Measurements from ENCODE around the gene FAM174A. TPM values are rescaled to one million over a fixed set of nuclear protein-coding genes. Genes with fewer than 3 reads are reported as not detected.

The FAM174A gene
- polyA plus RNA-seq, 1 of the 3 experiments (the other 2 are of a cell fraction) = 22.4 TPM

DNA sequence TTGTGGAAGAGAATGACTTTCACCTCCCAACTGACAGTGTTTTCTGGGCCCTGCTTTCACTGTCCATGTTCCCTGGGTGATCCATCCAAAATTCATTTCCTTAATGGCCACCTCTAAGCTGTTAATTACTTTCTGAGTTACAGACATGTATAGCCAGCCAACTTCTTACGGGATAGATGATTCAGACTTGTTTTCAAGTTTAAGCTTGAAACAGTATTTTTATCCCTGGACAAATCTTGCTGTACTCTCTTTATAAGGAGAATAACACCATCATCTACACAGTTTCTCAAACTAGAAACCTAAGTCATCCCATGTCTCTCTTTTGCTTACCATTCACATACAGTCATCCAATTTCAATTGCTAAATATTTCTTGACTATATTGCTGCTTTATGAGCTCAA is 6.9 kb downstream of the FAM174A start:
- Histone ChIP-seq H3K9me3 (no peaks in the 10 kb centered on the region), H3K4me1 (ENCODE audit: control insufficient read depth in 1 of 2, insufficient read depth in 2 of 2, low read depth in 1 of 2, low read length in 1 of 2) (peaks cover 0 to 6% of the 10 kb centered on the region in 2 experiments; a peak in 2 of 4 replicates), H3K36me3 (replicated peaks in 1 of 2; ENCODE audit: control insufficient read depth in 1 of 2, insufficient read depth in 2 of 2, low read length in 1 of 2) (peaks cover 2 to 3% of the 10 kb centered on the region in 2 experiments), H3K79me2 (ENCODE audit: insufficient read depth) (peaks cover 16% of the 10 kb centered on the region), H4K20me1 (ENCODE audit: insufficient read depth) (no peaks in the 10 kb centered on the region), H3K9me2 (no peaks in the 10 kb centered on the region; the same call in 1 of the 2 replicates), H2AFZ (ENCODE audit: low read depth) (no peak overlapping the region), H3K9ac (no peak overlapping the region), H3K27me3 (ENCODE audit: insufficient read depth) (no peaks in the 10 kb centered on the region), H3F3A (replicated peaks; ENCODE audit: insufficient read depth) (no peaks in the 10 kb centered on the region), H3K4me2 (no peak overlapping the region), H3K4me3 (ENCODE audit: low read depth in 2 of 2, low read length in 1 of 2) (no peak overlapping the region), H3K27ac (ENCODE audit: low read depth in 2 of 2, low read length in 1 of 2) (no peak overlapping the region)
- TF ChIP-seq MXI1 (IDR thresholded peaks at IDR 0.05; ENCODE audit: low read depth, low read length) (no peak), POLR2AphosphoS5 (IDR thresholded peaks at IDR 0.05; ENCODE audit: low read depth, low read length) (no peak), CTCF (IDR thresholded peaks at IDR 0.05) (no peak), SMC3 (IDR thresholded peaks at IDR 0.05; ENCODE audit: low read depth, low read length) (no peak), CHD2 (IDR thresholded peaks at IDR 0.05; ENCODE audit: low read length, partially characterized antibody) (no peak), GATA2 (CRISPR knock-in tag; IDR thresholded peaks at IDR 0.05) (no peak), RAD21 (IDR thresholded peaks at IDR 0.05; ENCODE audit: low read length) (no peak), JUND (IDR thresholded peaks at IDR 0.05) (no peak), ELF1 (IDR thresholded peaks at IDR 0.05) (no peak)
- TF ChIP-seq, protein P1, sequence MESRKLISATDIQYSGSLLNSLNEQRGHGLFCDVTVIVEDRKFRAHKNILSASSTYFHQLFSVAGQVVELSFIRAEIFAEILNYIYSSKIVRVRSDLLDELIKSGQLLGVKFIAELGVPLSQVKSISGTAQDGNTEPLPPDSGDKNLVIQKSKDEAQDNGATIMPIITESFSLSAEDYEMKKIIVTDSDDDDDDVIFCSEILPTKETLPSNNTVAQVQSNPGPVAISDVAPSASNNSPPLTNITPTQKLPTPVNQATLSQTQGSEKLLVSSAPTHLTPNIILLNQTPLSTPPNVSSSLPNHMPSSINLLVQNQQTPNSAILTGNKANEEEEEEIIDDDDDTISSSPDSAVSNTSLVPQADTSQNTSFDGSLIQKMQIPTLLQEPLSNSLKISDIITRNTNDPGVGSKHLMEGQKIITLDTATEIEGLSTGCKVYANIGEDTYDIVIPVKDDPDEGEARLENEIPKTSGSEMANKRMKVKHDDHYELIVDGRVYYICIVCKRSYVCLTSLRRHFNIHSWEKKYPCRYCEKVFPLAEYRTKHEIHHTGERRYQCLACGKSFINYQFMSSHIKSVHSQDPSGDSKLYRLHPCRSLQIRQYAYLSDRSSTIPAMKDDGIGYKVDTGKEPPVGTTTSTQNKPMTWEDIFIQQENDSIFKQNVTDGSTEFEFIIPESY (IDR thresholded peaks at IDR 0.05; ENCODE audit: borderline replicate concordance, low read depth) = no peak
- TF ChIP-seq, protein P2, sequence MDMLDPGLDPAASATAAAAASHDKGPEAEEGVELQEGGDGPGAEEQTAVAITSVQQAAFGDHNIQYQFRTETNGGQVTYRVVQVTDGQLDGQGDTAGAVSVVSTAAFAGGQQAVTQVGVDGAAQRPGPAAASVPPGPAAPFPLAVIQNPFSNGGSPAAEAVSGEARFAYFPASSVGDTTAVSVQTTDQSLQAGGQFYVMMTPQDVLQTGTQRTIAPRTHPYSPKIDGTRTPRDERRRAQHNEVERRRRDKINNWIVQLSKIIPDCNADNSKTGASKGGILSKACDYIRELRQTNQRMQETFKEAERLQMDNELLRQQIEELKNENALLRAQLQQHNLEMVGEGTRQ (IDR thresholded peaks at IDR 0.05; ENCODE audit: borderline replicate concordance, low read depth, low read length) = no peak
- WGBS (ENCODE audit: low lambda C conversion rate) = 94% methylated on average over 1 of the region's 1 CpG
- no peak for DNase-seq
- CTCF ChIA-PET = interaction anchor here (0.6 to 1.4 kb wide), 3 partner anchors 8 to 264 kb away, joined by 3 to 4 read pairs (median 3); no protein-coding TSS in a partner anchor
- POLR2A ChIA-PET = no interaction called here

- no peak overlapping the region for H3K27ac ChIP-seq (ENCODE audit: low read depth in 2 of 2, low read length in 1 of 2)
- WGBS (ENCODE audit: low lambda C conversion rate) = 94% methylated on average over 1 of the region's 1 CpG
Observed at GRCh38 chr5:100546001-100546400, 10.8 kb downstream of the FAM174A start.

More at GRCh38 chr5:100546001-100546400, 10.8 kb downstream of the FAM174A start:
- no peak overlapping the region for H3K4me2 ChIP-seq
- H3K9ac ChIP-seq = no peak overlapping the region
- H3F3A ChIP-seq (replicated peaks; ENCODE audit: insufficient read depth) = no peaks in the 10 kb centered on the region
- H2AFZ ChIP-seq (ENCODE audit: low read depth) = no peak overlapping the region
- no peak overlapping the region for H3K4me3 ChIP-seq (ENCODE audit: low read depth in 2 of 2, low read length in 1 of 2)
- ChIA-PET CTCF (no interaction called here), POLR2A (no interaction called here)
- peaks cover 0 to 2% of the 10 kb centered on the region in 2 experiments for H3K36me3 ChIP-seq (replicated peaks in 1 of 2; ENCODE audit: control insufficient read depth in 1 of 2, insufficient read depth in 2 of 2, low read length in 1 of 2)
- TF ChIP-seq, protein P1 (IDR thresholded peaks at IDR 0.05; ENCODE audit: borderline replicate concordance, low read depth) = no peak
- TF ChIP-seq CTCF (IDR thresholded peaks at IDR 0.05) (no peak), FOSL2 (IDR thresholded peaks at IDR 0.05; ENCODE audit: borderline replicate concordance, low read depth) (no peak), JUND (IDR thresholded peaks at IDR 0.05) (no peak), SMC3 (IDR thresholded peaks at IDR 0.05; ENCODE audit: low read depth, low read length) (no peak), NRF1 (IDR thresholded peaks at IDR 0.05; ENCODE audit: low read depth, low read length) (no peak), TAF1 (IDR thresholded peaks at IDR 0.05; ENCODE audit: borderline replicate concordance, low read depth, low read length) (no peak), RXRA (IDR thresholded peaks at IDR 0.05; ENCODE audit: borderline replicate concordance, low read depth) (no peak)
- TF ChIP-seq, protein P3, sequence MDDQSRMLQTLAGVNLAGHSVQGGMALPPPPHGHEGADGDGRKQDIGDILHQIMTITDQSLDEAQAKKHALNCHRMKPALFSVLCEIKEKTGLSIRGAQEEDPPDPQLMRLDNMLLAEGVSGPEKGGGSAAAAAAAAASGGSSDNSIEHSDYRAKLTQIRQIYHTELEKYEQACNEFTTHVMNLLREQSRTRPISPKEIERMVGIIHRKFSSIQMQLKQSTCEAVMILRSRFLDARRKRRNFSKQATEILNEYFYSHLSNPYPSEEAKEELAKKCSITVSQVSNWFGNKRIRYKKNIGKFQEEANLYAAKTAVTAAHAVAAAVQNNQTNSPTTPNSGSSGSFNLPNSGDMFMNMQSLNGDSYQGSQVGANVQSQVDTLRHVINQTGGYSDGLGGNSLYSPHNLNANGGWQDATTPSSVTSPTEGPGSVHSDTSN (IDR thresholded peaks at IDR 0.05) = no peak
- no peaks in the 10 kb centered on the region for H4K20me1 ChIP-seq (ENCODE audit: insufficient read depth)
- H3K27me3 ChIP-seq (ENCODE audit: insufficient read depth) = no peaks in the 10 kb centered on the region
- H3K9me3 ChIP-seq = no peaks in the 10 kb centered on the region
- H3K79me2 ChIP-seq (ENCODE audit: insufficient read depth) = no peaks in the 10 kb centered on the region
- H3K9me2 ChIP-seq = no peaks in the 10 kb centered on the region
- DNase-seq = no peak
- H3K4me1 ChIP-seq (ENCODE audit: control insufficient read depth in 1 of 2, insufficient read depth in 2 of 2, low read depth in 1 of 2, low read length in 1 of 2) = no peaks in the 10 kb centered on the region; a peak in 2 of 4 replicates

All from SK-N-SH (cell line).